ENCODE results near the gene GAS2L3.

The GAS2L3 gene

GRCh38 chr12:100608776-100609175, 35.3 kb downstream of the GAS2L3 start:
- TF ChIP-seq CTCF (conservative IDR thresholded peaks at IDR 0.05) = no peak
- H3K27ac ChIP-seq = no peak overlapping the region

- H3K27ac ChIP-seq = no peak overlapping the region
- no peak for TF ChIP-seq CTCF (conservative IDR thresholded peaks at IDR 0.05)
Measured at GRCh38 chr12:100610666-100611430, 37.4 kb downstream of the GAS2L3 start.

DNA sequence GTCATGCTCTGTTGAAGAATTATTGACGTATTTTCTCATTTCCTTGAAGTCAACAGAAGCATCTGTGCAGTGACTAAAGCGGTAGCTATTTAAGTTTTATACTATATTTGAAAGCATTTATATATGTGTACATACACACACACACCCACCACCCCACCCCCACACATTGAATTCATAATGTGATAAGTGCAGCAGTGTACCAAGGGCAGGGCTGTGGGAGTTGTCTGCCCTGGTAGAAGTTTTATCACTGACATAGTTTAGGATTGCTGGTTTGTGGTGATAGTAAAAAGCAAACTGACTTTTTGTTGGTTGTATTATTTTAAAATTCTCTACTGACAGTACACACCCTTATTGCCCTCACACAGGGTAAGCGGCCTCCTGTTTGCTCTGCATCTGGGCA, 39.1 kb downstream of the GAS2L3 start:
- H3K27ac ChIP-seq = no peak overlapping the region
- no peak for TF ChIP-seq CTCF (conservative IDR thresholded peaks at IDR 0.05)

DNA sequence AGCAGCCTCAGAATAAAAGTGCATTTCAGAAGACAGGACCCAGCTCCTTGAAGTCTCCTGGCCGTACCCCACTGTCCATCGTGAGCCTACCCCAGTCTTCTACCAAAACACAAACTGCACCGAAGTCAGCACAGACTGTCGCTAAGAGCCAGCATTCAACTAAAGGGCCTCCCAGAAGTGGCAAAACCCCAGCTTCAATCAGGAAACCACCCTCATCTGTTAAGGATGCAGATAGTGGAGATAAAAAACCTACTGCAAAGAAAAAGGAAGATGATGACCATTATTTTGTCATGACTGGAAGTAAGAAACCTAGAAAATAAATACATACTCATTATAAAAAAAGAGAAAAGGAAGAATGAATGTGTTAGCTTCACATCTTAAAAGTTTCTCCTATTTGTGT, 51.1 kb downstream of the GAS2L3 start:
- TF ChIP-seq CTCF (conservative IDR thresholded peaks at IDR 0.05) = no peak
- no peak overlapping the region for H3K27ac ChIP-seq

DNA sequence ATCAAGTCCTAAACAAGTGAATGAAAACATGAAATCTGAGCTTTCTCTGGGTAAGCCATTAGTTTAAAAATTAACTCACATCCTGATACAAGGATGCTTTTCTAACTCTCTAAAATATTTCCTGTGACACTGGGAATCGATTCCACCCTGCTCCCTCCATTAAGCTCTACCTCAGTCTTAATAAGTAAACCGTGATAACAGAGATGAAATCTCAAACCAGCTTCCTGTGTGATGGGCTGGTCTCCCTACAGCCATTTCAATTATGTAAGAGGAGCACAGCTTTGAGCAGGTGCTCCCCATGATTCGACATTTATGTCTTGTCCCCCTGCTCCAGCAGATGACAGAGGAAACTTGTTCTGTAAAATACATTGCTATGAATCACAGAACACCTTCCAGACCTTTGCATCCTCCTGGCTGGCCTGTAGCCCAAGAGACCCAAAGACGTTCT, 59.0 kb downstream of the GAS2L3 start:
- H3K27ac ChIP-seq = peak overlapping the region; percentile 65
- TF ChIP-seq CTCF (conservative IDR thresholded peaks at IDR 0.05) = no peak

DNA sequence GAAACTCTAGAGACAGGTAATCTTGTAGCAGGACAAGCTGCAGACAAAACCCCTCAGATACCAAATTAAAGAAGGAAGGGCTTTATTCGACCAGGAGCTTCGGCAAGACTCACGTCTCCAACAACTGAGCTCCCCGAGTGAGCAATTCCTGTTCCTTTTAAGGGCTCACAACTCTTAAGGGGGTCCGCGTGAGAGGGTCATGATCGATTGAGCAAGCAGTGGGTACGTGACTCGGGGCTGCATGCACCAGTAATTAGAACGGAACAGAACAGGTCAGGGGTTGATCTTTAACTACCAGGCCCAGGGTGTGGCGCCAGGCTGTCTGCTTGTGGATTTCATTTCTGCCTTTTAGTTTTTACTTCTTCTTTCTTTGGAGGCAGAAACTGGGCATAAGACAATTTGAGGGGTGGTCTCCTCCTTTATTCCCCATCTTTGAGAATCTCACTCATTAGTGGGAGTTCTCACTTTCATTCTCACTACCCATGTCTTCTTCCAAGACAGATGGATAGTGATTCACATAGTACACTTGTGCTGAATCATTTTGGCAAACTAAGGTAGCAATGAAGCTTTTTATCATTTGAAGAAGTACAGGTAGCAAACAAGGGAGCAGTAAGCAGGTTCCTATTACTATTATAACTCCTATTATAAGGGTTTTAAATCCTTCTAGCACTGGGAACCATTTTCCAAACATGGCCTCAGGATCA, 59.8 kb downstream of the GAS2L3 start:
- H3K27ac ChIP-seq = peak overlapping the region; percentile 65

GRCh38 chr12:100643246-100643645, 69.8 kb downstream of the GAS2L3 start:
- no peak for TF ChIP-seq CTCF (conservative IDR thresholded peaks at IDR 0.05)

DNA sequence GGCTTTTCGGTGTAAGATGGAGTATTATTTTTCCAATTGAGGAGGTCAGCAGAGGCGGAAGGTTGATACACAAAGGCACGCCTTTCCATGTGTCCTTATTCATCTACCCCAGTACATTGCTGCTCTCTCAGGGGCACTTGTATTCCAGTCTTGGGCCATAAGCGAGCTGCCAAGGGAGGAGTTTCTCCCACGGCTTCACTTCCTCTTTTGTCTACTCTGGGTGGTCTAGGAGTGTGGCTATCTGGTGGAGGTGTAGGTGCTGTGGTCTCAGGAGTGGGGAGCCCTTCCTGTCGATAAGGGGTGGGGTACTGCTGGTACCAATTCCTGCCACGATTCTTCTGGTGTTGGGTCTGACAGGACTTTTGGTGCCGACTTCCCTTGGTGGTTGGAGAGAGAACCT, 73.4 kb downstream of the GAS2L3 start:
- no peak for TF ChIP-seq CTCF (conservative IDR thresholded peaks at IDR 0.05)

More at GRCh38 chr12:100643246-100643645, 69.8 kb downstream of the GAS2L3 start:
- H3K27ac ChIP-seq = no peak overlapping the region

More for the DNA sequence above, 73.4 kb downstream of the GAS2L3 start:
- H3K27ac ChIP-seq = no peak overlapping the region
